Nephron (organoid): ENCODE data around the gene GSX2.
"Not testable (repeated sequence)": the region's sequence is repeated elsewhere in the genome, so short reads cannot be mapped to it uniquely, and the experiment has no call there.

Experiments used
- H3K27ac Mint-ChIP-seq, 3 experiments: 2 replicates each; pipeline ENCODE4 v1.8.0; 2020; ENCODE audit warnings: mixed read lengths in 3 of 3, mild to moderate bottlenecking in 2 of 3, moderate library complexity in 1 of 3
- H3K27me3 Mint-ChIP-seq: 2 replicates; pipeline ENCODE4 v1.8.0; 2021; ENCODE audit warnings: low read depth, mild to moderate bottlenecking, moderate library complexity, mixed read lengths
- H3K36me3 Mint-ChIP-seq: 2 replicates; pipeline ENCODE4 v1.8.0; 2020; ENCODE audit warnings: low read depth, mixed read lengths
- H3K4me1 Mint-ChIP-seq: 2 replicates; pipeline ENCODE4 v1.8.0; 2020; ENCODE audit warnings: mixed read lengths
- H3K4me3 Mint-ChIP-seq, 3 experiments: 2 replicates each; pipeline ENCODE4 v1.8.0; 2020; ENCODE audit warnings: mild to moderate bottlenecking in 3 of 3, mixed read lengths in 3 of 3, moderate library complexity in 2 of 3
- H3K9me3 Mint-ChIP-seq: 2 replicates; pipeline ENCODE4 v1.8.0; 2020; ENCODE audit warnings: mixed read lengths
- TF ChIP-seq, protein P1 (sequence below), 3 experiments: fragments of 200-600 bp; sonication (generic); IDR thresholded peaks; one replicate each; pipeline ENCODE4 v1.5.0; 2021; ENCODE audit warnings: antibody characterized with exemption in 3 of 3; ENCODE audit not compliant: unreplicated experiment in 3 of 3

Gene GSX2

GRCh38 chr4:54110019-54110416, 10.1 kb downstream of the GSX2 start:
- TF ChIP-seq, protein P1, sequence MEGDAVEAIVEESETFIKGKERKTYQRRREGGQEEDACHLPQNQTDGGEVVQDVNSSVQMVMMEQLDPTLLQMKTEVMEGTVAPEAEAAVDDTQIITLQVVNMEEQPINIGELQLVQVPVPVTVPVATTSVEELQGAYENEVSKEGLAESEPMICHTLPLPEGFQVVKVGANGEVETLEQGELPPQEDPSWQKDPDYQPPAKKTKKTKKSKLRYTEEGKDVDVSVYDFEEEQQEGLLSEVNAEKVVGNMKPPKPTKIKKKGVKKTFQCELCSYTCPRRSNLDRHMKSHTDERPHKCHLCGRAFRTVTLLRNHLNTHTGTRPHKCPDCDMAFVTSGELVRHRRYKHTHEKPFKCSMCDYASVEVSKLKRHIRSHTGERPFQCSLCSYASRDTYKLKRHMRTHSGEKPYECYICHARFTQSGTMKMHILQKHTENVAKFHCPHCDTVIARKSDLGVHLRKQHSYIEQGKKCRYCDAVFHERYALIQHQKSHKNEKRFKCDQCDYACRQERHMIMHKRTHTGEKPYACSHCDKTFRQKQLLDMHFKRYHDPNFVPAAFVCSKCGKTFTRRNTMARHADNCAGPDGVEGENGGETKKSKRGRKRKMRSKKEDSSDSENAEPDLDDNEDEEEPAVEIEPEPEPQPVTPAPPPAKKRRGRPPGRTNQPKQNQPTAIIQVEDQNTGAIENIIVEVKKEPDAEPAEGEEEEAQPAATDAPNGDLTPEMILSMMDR (IDR thresholded peaks at IDR 0.05; ENCODE audit: unreplicated experiment in 3 of 3), result no peak
- H3K4me3 Mint-ChIP-seq, result peak overlapping the region in 2 of 3 experiments; percentile 56 to 60
- H3K4me1 Mint-ChIP-seq, result peaks cover 32% of the 10 kb centered on the region
- no peak overlapping the region for H3K27ac Mint-ChIP-seq
- peaks cover 3% of the 10 kb centered on the region for H3K9me3 Mint-ChIP-seq
- peaks cover 94% of the 10 kb centered on the region for H3K27me3 Mint-ChIP-seq
- H3K36me3 Mint-ChIP-seq, result no peaks in the 10 kb centered on the region

GRCh38 chr4:54113206-54113605, 13.2 kb downstream of the GSX2 start:
- not testable (repeated sequence) for H3K9me3 Mint-ChIP-seq, H3K27ac Mint-ChIP-seq
- peaks cover 76% of the 10 kb centered on the region for H3K27me3 Mint-ChIP-seq

DNA sequence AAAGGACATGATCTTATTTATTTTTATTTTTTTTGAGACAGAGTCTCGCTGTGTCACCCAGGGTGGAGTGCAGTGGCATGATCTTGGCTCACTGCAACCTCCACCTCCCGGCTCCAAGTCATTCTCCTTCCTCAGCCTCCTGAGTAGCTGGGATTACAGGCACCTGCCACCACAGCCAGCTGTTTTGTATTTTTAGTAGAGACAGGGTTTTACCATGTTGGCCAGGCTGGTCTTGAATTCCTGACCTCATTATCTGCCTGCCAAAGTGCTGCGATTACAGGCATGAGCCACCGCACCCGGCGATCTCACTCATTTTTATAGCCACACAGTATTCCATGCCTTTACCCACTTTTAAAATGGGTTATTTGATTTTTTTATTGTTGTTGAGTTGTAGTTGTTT, 16.3 kb downstream of the GSX2 start:
- H3K27ac Mint-ChIP-seq, H3K4me1 Mint-ChIP-seq, H3K9me3 Mint-ChIP-seq, H3K4me3 Mint-ChIP-seq, H3K36me3 Mint-ChIP-seq: not testable (repeated sequence)
- peaks cover 56% of the 10 kb centered on the region for H3K27me3 Mint-ChIP-seq

More at GRCh38 chr4:54113206-54113605, 13.2 kb downstream of the GSX2 start:
- H3K4me3 Mint-ChIP-seq, H3K36me3 Mint-ChIP-seq: not testable (repeated sequence)
- peaks cover 23% of the 10 kb centered on the region for H3K4me1 Mint-ChIP-seq

GRCh38 chr4:54118850-54119589, 19.1 kb downstream of the GSX2 start:
- Mint-ChIP-seq H3K9me3 (no peaks in the 10 kb centered on the region), H3K36me3 (no peaks in the 10 kb centered on the region), H3K4me3 (no peak overlapping the region), H3K27me3 (peaks cover 31% of the 10 kb centered on the region), H3K4me1 (no peaks in the 10 kb centered on the region), H3K27ac (no peak overlapping the region)
- TF ChIP-seq, protein P1 (IDR thresholded peaks at IDR 0.05; ENCODE audit: unreplicated experiment in 3 of 3), result no peak

- no peak overlapping the region for H3K27ac Mint-ChIP-seq
- H3K27me3 Mint-ChIP-seq, result peaks cover 19% of the 10 kb centered on the region
- no peak overlapping the region for H3K4me3 Mint-ChIP-seq
These were observed 20.6 kb downstream of the GSX2 start for GRCh38 chr4:54120518-54120917.

DNA sequence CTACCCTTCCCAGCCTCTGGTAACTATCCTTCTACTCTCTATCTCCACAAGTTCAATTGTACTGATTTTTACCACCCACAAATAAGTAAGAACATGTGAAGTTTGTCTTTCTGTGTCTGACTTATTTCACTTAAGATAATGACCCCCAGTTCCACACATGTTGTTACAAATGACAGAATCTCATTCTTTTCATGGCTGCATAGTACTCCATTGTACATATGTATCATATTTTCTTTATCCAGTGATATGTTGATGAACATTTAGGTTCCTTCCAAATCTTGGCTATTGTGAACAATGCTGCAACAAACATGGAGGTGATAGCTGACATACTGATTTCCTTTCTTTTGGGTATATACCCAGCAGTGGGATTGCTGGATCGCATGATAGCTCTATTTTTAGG, 27.7 kb downstream of the GSX2 start:
- TF ChIP-seq, protein P1 (IDR thresholded peaks at IDR 0.05; ENCODE audit: unreplicated experiment in 3 of 3), result no peak
- no peaks in the 10 kb centered on the region for H3K36me3 Mint-ChIP-seq
- peaks cover 23% of the 10 kb centered on the region for H3K9me3 Mint-ChIP-seq
- H3K4me3 Mint-ChIP-seq, result no peak overlapping the region
- no peak overlapping the region for H3K27ac Mint-ChIP-seq
- H3K27me3 Mint-ChIP-seq, result no peaks in the 10 kb centered on the region
- H3K4me1 Mint-ChIP-seq, result no peaks in the 10 kb centered on the region

More at GRCh38 chr4:54120518-54120917, 20.6 kb downstream of the GSX2 start:
- Mint-ChIP-seq H3K9me3 (no peaks in the 10 kb centered on the region), H3K4me1 (no peaks in the 10 kb centered on the region), H3K36me3 (no peaks in the 10 kb centered on the region)
- TF ChIP-seq, protein P1 (IDR thresholded peaks at IDR 0.05; ENCODE audit: unreplicated experiment in 3 of 3), result no peak

DNA sequence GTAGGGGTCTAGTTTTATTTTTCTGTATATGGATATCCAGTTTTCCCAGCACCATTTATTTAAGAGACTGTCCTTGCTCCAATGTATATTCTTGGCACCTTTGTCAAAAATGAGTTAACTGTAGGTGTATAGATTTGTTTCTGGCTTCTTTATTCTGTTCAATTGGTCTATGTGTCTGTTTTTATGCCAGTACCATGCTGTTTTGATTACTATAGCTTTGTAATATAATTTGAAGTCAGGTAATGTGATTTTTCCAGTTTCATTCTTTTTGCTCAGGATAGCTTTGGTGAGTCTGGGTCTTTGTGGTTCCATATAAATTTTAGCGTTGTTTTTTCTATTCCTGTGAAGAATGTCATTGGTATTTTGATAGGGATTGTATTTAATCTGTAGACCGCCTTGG, 28.7 kb downstream of the GSX2 start:
- not testable (repeated sequence) for H3K27me3 Mint-ChIP-seq, H3K27ac Mint-ChIP-seq, H3K4me1 Mint-ChIP-seq, H3K4me3 Mint-ChIP-seq, H3K36me3 Mint-ChIP-seq
- H3K9me3 Mint-ChIP-seq, result peaks cover 26% of the 10 kb centered on the region
